ENCODE measurements around the gene SLC22A9. TPM values are rescaled to one million over a fixed set of nuclear protein-coding genes. Genes with fewer than 3 reads are reported as not detected.

The SLC22A9 gene
- total RNA-seq, 1 experiment from 2014 or later, result not detected

DNA sequence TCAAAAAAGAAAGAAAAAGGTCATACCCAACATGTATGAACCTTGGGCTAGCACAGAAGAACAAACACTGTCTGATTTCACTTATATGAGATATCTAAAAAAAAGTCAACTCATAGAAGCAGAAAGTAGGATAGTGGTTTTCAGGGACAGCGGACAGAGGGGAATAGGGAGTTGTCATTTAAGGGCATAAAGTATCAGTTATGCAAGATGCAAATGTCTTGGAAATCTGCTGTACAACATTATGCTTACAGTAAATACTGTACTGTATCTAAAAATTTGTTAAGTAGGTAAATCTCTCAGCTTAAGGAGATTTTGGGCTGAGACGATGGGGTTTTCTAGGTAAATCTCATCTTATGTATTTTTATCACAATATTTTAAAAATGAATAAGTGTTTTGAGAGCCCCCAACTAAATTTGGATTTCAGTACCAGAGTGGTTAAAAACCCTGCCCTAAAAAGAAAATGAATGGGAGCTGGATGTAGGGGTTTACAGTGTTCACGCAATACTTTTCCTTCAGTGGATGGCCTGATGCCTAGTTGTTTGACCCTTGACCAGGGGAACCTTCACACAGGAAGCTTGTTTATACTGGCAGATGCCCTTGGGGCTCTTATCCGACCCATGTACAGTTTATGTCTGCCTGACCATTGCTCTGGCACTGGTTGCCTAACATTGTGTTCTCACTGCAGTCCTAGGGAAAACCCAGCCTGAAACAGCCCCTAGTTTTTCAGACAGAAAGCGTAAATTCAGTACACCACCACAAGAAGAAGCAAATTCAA lies 34.8 kb downstream of the SLC22A9 start:
- H3K27me3 Mint-ChIP-seq (ENCODE audit: insufficient read depth, unreplicated experiment), result peaks cover 89% of the 10 kb centered on the region
- H3K9me3 Mint-ChIP-seq (ENCODE audit: unreplicated experiment), result no peaks in the 10 kb centered on the region
- BruUV-seq (replicated peaks), result no TSS peak
- no peak overlapping the region for H3K27ac Mint-ChIP-seq (ENCODE audit: low read depth, unreplicated experiment)
- TF ChIP-seq CTCF (IDR thresholded peaks at IDR 0.05; ENCODE audit: unreplicated experiment), result no peak
- DNase-seq (ENCODE audit: unreplicated experiment), result no peak
- no peaks in the 10 kb centered on the region for H3K36me3 Mint-ChIP-seq (ENCODE audit: insufficient read depth, unreplicated experiment)
- H3K4me3 Mint-ChIP-seq (ENCODE audit: unreplicated experiment), result no peak overlapping the region
- ChIA-PET CTCF (no interaction called here), POLR2A (no interaction called here)
- no peaks in the 10 kb centered on the region for H3K4me1 Mint-ChIP-seq (ENCODE audit: insufficient read depth, unreplicated experiment)
- intact Hi-C loops (cut with micrococcal nuclease), result no loop called here

DNA sequence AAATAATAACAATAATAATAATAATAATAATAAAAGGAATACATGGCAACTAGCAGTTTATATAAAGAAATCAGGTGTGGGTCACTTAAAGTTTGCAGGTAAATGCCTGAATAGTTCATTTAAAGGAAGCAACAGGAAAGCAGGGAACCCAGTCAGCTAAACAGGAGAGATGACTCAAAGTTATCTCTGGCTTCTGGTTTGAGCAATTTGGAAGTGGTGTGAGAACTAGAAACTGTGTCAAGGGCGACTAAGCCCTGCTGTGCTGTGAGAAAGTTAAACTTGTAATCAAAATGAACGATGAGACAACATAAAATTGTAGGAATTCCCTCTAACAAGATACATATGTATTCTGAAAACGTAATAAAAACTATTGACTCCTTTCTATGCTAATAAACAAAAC lies 35.5 kb downstream of the SLC22A9 start:
- H3K4me3 Mint-ChIP-seq (ENCODE audit: unreplicated experiment), result no peak overlapping the region
- H3K36me3 Mint-ChIP-seq (ENCODE audit: insufficient read depth, unreplicated experiment), result no peaks in the 10 kb centered on the region
- intact Hi-C loops (cut with micrococcal nuclease), result no loop called here
- ChIA-PET CTCF (no interaction called here), POLR2A (no interaction called here)
- H3K27ac Mint-ChIP-seq (ENCODE audit: low read depth, unreplicated experiment), result no peak overlapping the region
- peaks cover 83% of the 10 kb centered on the region for H3K27me3 Mint-ChIP-seq (ENCODE audit: insufficient read depth, unreplicated experiment)
- TF ChIP-seq CTCF (IDR thresholded peaks at IDR 0.05; ENCODE audit: unreplicated experiment), result no peak
- H3K4me1 Mint-ChIP-seq (ENCODE audit: insufficient read depth, unreplicated experiment), result no peaks in the 10 kb centered on the region
- DNase-seq (ENCODE audit: unreplicated experiment), result peak; percentile 2
- BruUV-seq (replicated peaks), result no TSS peak
- H3K9me3 Mint-ChIP-seq (ENCODE audit: unreplicated experiment), result no peaks in the 10 kb centered on the region

DNA sequence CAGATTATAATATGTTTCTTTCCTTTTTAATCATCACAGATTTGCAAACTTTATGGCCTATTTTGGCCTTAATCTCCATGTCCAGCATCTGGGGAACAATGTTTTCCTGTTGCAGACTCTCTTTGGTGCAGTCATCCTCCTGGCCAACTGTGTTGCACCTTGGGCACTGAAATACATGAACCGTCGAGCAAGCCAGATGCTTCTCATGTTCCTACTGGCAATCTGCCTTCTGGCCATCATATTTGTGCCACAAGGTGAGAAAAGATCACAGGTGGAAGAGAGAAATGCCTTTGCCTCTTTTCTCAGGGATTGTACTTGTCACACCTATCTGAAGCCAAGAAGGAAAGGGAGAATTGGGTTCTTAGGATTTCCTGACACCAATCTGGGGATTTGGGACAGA lies 36.9 kb downstream of the SLC22A9 start:
- CTCF ChIA-PET, result no interaction called here
- no peak overlapping the region for H3K27ac Mint-ChIP-seq (ENCODE audit: low read depth, unreplicated experiment)
- H3K27me3 Mint-ChIP-seq (ENCODE audit: insufficient read depth, unreplicated experiment), result peaks cover 70% of the 10 kb centered on the region
- no peaks in the 10 kb centered on the region for H3K9me3 Mint-ChIP-seq (ENCODE audit: unreplicated experiment)
- no peaks in the 10 kb centered on the region for H3K4me1 Mint-ChIP-seq (ENCODE audit: insufficient read depth, unreplicated experiment)
- DNase-seq (ENCODE audit: unreplicated experiment), result no peak
- POLR2A ChIA-PET, result no interaction called here
- H3K4me3 Mint-ChIP-seq (ENCODE audit: unreplicated experiment), result no peak overlapping the region
- no TSS peak for BruUV-seq (replicated peaks)
- no peaks in the 10 kb centered on the region for H3K36me3 Mint-ChIP-seq (ENCODE audit: insufficient read depth, unreplicated experiment)
- TF ChIP-seq CTCF (IDR thresholded peaks at IDR 0.05; ENCODE audit: unreplicated experiment), result no peak
- intact Hi-C loops (cut with micrococcal nuclease), result no loop called here

GRCh38 chr11:63417174-63417852 lies 47.7 kb downstream of the SLC22A9 start:
- H3K4me3 Mint-ChIP-seq (ENCODE audit: unreplicated experiment), result no peak overlapping the region
- ChIA-PET POLR2A (no interaction called here), CTCF (interaction anchor here (0.9 kb wide), 1 partner anchor 32 kb away, joined by 3 read pairs; no protein-coding TSS in a partner anchor)
- H3K9me3 Mint-ChIP-seq (ENCODE audit: unreplicated experiment), result no peaks in the 10 kb centered on the region
- no peak for DNase-seq (ENCODE audit: unreplicated experiment)
- no peaks in the 10 kb centered on the region for H3K36me3 Mint-ChIP-seq (ENCODE audit: insufficient read depth, unreplicated experiment)
- H3K27me3 Mint-ChIP-seq (ENCODE audit: insufficient read depth, unreplicated experiment), result peaks cover 34% of the 10 kb centered on the region
- TF ChIP-seq CTCF (IDR thresholded peaks at IDR 0.05; ENCODE audit: unreplicated experiment), result no peak
- no peak overlapping the region for H3K27ac Mint-ChIP-seq (ENCODE audit: low read depth, unreplicated experiment)
- BruUV-seq (replicated peaks), result no TSS peak
- intact Hi-C loops (cut with micrococcal nuclease), result no loop called here
- no peaks in the 10 kb centered on the region for H3K4me1 Mint-ChIP-seq (ENCODE audit: insufficient read depth, unreplicated experiment)

All from MCF 10A (cell line).